ENCODE data around the gene HIVEP3.

GRCh38 chr1:41933106-41933505 is 14.4 kb upstream of the HIVEP3 start:
- no peak for TF ChIP-seq CTCF (IDR thresholded peaks at IDR 0.05)
- no peak for TF ChIP-seq POLR2A (IDR thresholded peaks at IDR 0.05)
